ENCODE measurements around the gene RAPGEF1. TPM values are rescaled to one million over a fixed set of nuclear protein-coding genes. Genes with fewer than 3 reads are reported as not detected.
A peak's percentile ranks its signal among the peaks of the same experiment; 100 is the strongest.
"Not testable (repeated sequence)": the region's sequence is repeated elsewhere in the genome, so short reads cannot be mapped to it uniquely, and the experiment has no call there.

Gene RAPGEF1
- total and polyA plus RNA-seq, 2 donors: 18.9 to 38.3 TPM

DNA sequence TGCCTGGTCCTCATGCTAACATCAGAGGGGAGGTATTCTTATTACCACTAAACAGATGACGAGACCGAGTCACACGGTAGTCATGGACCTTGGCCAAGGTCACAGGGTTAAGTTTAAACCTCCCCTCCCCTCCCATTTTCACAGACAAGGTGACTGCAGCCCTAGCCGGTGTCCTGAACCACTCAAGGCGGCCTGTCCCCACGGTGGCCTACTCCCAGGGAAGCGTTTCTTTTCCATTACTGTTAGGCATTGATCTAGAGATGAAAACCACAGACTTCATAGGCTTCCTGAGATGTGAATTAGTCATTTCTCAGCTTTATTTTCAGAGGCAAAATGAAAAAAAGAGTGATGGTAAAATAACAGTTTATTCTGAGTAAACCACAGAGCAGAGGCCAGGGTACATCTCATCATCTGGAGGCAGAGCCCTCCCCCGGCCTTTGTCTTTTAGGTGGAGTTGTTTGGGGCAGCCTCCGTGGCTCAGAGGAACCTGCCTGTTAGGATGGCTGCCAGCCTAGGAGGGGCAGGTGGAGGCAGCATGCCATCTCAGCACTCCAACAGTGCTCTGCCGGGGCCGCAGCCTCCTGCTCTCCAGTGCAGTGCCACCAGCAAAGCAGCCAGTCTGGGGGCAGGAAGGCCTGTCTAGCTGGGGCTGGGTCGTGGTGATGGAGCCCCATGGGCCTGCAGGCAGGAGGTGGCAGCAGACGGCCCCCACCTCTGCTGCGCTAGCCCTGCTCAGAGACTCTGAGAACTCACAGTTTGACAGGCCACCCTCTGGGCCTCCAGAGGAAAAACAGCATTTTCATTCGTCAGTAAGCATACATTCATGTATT, 71.2 kb downstream of the RAPGEF1 start:
- Histone ChIP-seq H3K4me3 (ENCODE audit: low read depth, low read length) (no peak overlapping the region), H3K36me3 (ENCODE audit: insufficient read depth) (no peaks in the 10 kb centered on the region), H3K27ac (ENCODE audit: low read depth) (peak overlapping the region; percentile 11), H3K4me1 (ENCODE audit: insufficient read depth) (no peaks in the 10 kb centered on the region)
- WGBS: 59% methylated on average over 15 of the region's 15 CpGs
- no peak for DNase-seq (ENCODE audit: extremely low spot score)

DNA sequence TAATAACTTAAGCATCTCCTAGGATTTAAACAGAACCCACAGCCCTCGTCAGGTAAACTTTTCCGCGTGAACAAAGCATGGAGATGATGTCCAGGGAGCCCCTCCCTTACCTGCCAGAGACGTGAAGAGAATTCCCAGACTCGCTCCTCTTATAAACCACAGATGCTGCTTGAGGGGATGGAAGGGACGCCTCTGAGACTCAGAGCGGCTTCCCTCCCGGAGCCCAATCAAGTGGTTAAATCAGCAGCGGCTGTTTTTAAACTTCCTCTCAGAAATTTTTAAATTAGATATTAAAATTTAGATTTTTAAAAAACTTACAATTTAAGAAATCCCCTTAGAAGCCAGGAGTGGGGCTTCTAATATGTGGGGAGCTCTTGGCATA, 71.8 kb downstream of the RAPGEF1 start:
- no peak for DNase-seq (ENCODE audit: extremely low spot score)
- Histone ChIP-seq H3K27ac (ENCODE audit: low read depth) (no peak overlapping the region), H3K4me3 (ENCODE audit: low read depth, low read length) (no peak overlapping the region), H3K36me3 (ENCODE audit: insufficient read depth) (no peaks in the 10 kb centered on the region), H3K4me1 (ENCODE audit: insufficient read depth) (no peaks in the 10 kb centered on the region)
- 85% methylated on average over 9 of the region's 9 CpGs for WGBS

DNA sequence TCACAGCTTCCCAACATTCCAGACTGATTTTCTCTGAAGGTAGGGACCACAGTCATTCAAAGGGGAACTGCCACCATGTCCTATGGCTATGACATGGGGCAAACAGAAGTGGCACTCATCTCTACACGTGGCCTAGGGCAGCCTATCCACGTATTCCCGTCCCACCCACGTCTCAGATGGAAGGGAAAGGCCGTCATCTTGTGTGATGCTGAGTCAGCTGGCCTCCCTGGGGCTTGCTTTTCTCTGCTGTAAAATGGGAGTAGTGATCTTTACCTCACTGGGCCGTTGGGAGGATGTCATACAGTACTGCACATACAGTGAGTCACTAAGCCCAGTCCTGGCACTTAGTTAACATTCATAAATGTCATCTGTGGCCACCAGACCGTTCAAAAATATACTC, 72.3 kb downstream of the RAPGEF1 start:
- WGBS: 78% methylated on average over 7 of the region's 7 CpGs
- H3K4me3 ChIP-seq (ENCODE audit: low read depth, low read length): no peak overlapping the region
- no peak overlapping the region for H3K27ac ChIP-seq (ENCODE audit: low read depth)
- H3K4me1 ChIP-seq (ENCODE audit: insufficient read depth): no peaks in the 10 kb centered on the region
- H3K36me3 ChIP-seq (ENCODE audit: insufficient read depth): no peaks in the 10 kb centered on the region
- DNase-seq (ENCODE audit: extremely low spot score): no peak

DNA sequence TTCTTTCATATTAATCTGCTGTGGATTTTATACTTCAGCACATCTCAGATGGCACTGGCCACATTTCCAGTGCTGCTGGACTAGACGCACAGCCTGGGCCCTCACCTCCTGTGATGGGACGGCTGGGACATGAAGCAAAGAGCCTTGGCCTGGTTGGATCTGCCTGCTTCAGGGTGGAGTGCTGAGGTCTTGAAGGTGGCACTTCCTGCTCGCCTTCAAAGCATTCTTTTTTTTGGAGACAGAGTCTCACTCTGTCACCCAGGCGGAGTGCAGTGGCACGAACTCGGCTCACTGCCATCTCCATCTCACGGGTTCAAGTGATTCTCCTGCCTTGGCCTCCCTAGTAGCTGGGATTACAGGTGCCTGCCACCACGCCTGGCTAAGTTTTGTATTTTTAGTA, 73.1 kb downstream of the RAPGEF1 start:
- no peak for DNase-seq (ENCODE audit: extremely low spot score)
- Histone ChIP-seq H3K27ac (ENCODE audit: low read depth) (no peak overlapping the region), H3K36me3 (ENCODE audit: insufficient read depth) (no peaks in the 10 kb centered on the region), H3K4me3 (ENCODE audit: low read depth, low read length) (no peak overlapping the region), H3K4me1 (ENCODE audit: insufficient read depth) (no peaks in the 10 kb centered on the region)
- WGBS: 96% methylated on average over 8 of the region's 8 CpGs

DNA sequence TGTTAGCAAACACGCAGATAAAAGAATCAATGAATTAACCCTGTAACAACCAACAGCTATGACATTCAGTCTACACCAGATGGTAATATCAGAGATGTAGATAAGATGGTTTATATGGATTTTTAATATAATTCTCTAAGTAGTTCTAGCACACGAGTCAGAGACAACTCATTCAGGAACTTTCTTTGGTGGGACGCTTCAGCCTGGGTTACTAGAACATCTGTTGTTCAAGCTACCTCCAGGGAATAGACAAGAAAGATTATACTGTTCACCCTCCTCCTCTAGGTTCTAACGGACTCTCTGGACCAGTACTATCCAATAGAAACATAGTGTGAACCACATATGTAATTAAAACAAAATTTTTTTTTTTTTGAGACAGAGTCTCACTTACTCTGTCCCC, 73.8 kb downstream of the RAPGEF1 start:
- Histone ChIP-seq H3K4me1 (ENCODE audit: insufficient read depth) (no peaks in the 10 kb centered on the region), H3K4me3 (ENCODE audit: low read depth, low read length) (no peak overlapping the region), H3K36me3 (ENCODE audit: insufficient read depth) (no peaks in the 10 kb centered on the region), H3K27ac (ENCODE audit: low read depth) (no peak overlapping the region)
- WGBS: 72% methylated on average over 4 of the region's 4 CpGs
- DNase-seq (ENCODE audit: extremely low spot score): no peak

DNA sequence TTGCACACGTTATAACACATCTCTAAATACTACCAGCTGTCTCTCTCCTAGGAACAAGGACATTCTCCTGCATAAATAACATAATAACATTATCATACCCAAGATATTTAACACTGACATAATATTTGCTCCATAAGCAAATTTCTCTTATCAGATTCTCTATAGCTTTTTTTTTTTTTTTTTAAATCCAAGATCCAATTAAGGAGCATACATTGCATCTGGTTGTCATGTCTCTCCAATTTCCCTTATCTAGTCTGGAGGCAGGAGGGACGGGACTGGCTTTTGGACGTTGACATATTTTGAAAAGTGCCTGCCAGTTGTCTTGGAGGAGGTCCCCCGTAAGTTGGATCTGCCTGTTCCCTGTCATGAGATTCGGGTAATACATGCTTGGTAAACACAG, 76.6 kb downstream of the RAPGEF1 start:
- WGBS: 84% methylated on average over 5 of the region's 5 CpGs
- H3K27ac ChIP-seq (ENCODE audit: low read depth): no peak overlapping the region
- H3K4me3 ChIP-seq (ENCODE audit: low read depth, low read length): no peak overlapping the region
- DNase-seq (ENCODE audit: extremely low spot score): no peak
- no peaks in the 10 kb centered on the region for H3K36me3 ChIP-seq (ENCODE audit: insufficient read depth)
- no peaks in the 10 kb centered on the region for H3K4me1 ChIP-seq (ENCODE audit: insufficient read depth)

DNA sequence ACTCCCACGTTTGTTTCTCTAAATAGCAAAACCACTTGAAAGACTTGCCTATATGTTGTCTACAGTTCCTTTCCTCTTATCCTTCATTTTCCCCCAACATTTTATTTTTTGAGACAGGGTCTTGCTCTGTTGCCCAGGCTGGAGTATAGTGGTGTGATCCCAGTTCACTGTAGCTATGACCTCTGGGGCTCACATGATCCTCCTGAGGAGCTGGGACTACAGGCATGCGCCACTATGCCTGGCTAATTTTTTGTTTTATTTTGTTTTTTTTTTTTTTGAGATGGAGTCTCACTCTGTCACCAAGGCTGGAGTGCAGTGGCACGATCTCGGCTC, 77.6 kb downstream of the RAPGEF1 start:
- H3K4me3 ChIP-seq (ENCODE audit: low read depth, low read length); H3K27ac ChIP-seq (ENCODE audit: low read depth); H3K4me1 ChIP-seq (ENCODE audit: insufficient read depth); DNase-seq (ENCODE audit: extremely low spot score); H3K36me3 ChIP-seq (ENCODE audit: insufficient read depth): not testable (repeated sequence)
- WGBS: 91% methylated on average over 4 of the region's 4 CpGs

DNA sequence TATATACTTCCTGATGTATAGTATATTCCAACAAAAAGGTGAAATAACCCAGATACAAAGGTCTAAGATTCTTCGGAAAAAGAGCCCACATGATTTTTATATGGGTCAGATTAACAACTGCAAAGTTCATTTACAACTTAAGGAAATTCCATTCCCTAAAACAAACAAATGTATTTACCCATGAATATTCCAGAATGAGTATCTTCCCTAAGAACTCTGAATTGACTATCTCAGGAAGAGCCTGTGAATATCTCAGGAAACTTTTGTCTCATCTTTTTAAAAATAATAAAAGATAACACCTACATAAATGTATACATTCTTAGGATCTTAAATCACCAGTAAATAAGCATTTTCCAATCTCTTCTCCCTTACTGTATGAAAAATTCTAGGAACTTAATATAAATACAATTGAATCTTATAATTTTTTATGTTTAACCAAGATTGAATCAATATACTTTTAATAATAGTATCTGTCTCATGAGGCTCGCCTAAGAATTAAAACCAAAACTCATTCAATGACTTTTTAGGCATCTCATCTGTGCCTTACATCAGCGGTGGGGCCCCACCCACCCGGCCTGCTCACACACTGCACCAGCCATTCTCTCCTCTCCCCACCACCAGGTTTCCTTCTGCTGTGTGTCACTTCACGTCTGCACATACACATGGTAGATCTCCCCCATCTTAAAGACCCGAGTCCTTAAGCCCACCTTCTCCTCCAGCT, 78.1 kb downstream of the RAPGEF1 start:
- 77% methylated on average over 6 of the region's 6 CpGs for WGBS
- DNase-seq (ENCODE audit: extremely low spot score): no peak
- Histone ChIP-seq H3K27ac (ENCODE audit: low read depth) (no peak overlapping the region), H3K36me3 (ENCODE audit: insufficient read depth) (no peaks in the 10 kb centered on the region), H3K4me1 (ENCODE audit: insufficient read depth) (no peaks in the 10 kb centered on the region), H3K4me3 (ENCODE audit: low read depth, low read length) (no peak overlapping the region)

DNA sequence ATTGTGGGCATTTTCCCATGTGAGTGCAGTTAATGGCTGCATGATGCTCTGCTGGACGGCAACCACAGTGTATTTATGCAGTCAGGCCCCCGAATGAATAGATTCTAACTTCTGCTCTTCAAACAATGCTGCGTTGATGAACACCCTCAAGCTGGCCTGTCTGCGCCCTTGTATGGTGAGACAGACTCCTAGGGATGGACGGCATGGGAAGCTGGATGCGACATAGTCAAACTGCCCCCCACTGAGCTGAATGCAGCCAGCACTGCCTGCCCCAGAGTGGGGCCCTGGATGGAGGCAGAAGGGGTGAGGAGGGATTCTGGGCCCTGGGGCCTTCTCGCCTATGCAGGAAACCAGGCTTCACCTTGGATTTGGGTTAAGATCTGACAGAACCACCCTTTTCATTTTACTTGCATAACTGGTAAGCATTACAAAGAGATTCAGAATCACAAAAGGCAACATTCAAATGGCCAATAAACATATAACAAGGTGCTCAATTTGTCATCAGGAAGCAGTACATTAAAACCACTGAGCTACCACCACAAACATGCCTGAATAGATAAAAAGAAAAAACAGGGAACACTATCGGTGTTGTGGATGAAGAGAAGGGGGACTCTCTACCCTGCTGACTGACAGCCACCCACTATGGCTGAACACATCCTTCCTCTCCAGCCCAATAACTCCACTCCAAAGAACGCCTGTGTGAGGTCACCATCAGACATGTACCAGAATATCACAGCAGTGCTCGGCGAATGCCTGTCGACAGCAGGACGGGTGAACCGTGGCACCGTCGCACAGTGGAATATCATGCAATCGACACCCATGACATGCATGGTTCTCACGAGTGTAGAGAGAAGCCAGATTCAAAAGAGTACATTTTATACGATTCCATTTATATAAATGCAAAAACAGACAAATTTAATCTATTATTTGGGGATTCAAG, 79.1 kb downstream of the RAPGEF1 start:
- Histone ChIP-seq H3K36me3 (ENCODE audit: insufficient read depth) (no peaks in the 10 kb centered on the region), H3K27ac (ENCODE audit: low read depth) (no peak overlapping the region), H3K4me1 (ENCODE audit: insufficient read depth) (no peaks in the 10 kb centered on the region), H3K4me3 (ENCODE audit: low read depth, low read length) (no peak overlapping the region)
- WGBS: 86% methylated on average over 19 of the region's 19 CpGs
- no peak for DNase-seq (ENCODE audit: extremely low spot score)

DNA sequence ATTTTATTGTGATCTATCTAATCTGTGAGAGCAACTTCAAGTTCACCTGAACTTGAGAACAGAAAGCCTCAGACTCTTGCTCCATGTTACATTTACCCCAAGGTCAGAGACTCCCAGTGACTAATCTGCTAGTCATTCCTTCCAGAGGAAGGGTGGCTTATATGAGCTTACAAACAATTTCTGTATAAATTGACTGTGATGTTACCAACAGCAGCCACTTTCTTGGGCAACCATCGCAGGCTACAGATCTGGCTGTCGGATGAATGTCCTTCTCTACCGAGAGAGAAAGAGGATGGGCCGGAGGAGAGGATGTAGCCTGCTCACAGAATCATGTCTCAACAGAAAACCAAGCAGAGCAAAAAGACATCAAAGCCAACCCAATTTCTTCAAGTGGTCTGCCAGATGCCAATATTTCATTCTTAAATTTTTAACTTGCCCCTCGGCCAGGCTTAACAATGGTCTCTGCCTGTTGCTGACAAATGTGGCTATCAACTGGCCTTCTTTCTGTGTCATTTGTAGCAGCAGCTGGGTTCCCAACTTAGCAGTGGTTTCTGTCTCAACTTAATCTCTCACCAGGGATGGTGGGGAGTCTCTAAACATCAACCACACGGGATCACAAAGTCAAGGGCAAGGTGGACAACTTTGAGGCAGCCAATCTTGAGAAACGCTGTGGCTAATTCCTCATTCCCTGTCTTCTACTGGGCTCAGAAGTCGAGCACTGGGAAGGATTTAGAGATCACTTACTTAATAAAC, 81.3 kb downstream of the RAPGEF1 start:
- DNase-seq (ENCODE audit: extremely low spot score): no peak
- WGBS: 71% methylated on average over 8 of the region's 8 CpGs
- no peak overlapping the region for H3K27ac ChIP-seq (ENCODE audit: low read depth)

DNA sequence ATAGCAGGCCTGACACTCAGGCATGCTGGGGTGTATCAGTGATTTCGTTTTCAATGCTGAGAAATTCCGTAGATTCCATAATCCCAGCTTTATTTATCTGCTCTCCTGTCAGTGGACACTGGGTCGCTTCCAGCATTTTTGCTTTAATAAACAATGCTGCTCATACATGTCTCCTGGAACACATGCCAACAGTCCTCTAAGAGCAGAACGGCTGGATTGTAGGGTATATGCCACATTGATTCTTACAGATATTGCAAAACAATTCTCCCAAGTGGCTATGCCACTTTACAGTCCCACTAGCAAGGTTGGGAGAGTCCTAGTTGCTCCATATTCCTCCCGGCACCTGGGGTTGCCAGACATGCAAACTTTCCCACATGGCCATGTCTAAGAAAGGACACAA, 81.9 kb downstream of the RAPGEF1 start:
- no peak overlapping the region for H3K4me3 ChIP-seq (ENCODE audit: low read depth, low read length)
- H3K27ac ChIP-seq (ENCODE audit: low read depth): no peak overlapping the region
- no peaks in the 10 kb centered on the region for H3K4me1 ChIP-seq (ENCODE audit: insufficient read depth)
- no peak for DNase-seq (ENCODE audit: extremely low spot score)
- WGBS: 35% methylated on average over 5 of the region's 5 CpGs
- no peaks in the 10 kb centered on the region for H3K36me3 ChIP-seq (ENCODE audit: insufficient read depth)

More for the DNA sequence above, 81.3 kb downstream of the RAPGEF1 start:
- Histone ChIP-seq H3K4me1 (ENCODE audit: insufficient read depth) (no peaks in the 10 kb centered on the region), H3K4me3 (ENCODE audit: low read depth, low read length) (no peak overlapping the region), H3K36me3 (ENCODE audit: insufficient read depth) (no peaks in the 10 kb centered on the region)

DNA sequence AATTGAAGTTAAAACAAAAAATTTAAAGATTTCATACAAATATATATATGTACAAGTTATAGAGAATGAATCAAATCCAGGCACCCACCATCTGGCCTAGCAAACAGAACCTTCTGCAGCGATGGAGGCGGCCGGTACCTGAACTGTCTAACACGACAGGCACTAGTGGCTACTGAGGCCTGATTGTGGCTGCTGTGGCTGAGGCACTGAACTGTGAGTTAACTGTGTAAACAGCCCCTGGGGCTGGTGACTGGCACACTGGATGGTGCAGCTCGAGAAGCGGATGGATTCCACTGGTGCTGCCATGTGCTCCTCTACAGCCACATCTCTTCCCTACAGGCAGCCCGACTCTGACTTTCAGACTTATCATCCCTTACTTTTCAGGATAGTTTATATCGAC, 82.4 kb downstream of the RAPGEF1 start:
- Histone ChIP-seq H3K4me3 (ENCODE audit: low read depth, low read length) (no peak overlapping the region), H3K4me1 (ENCODE audit: insufficient read depth) (no peaks in the 10 kb centered on the region), H3K36me3 (ENCODE audit: insufficient read depth) (no peaks in the 10 kb centered on the region), H3K27ac (ENCODE audit: low read depth) (no peak overlapping the region)
- no peak for DNase-seq (ENCODE audit: extremely low spot score)
- WGBS: 78% methylated on average over 8 of the region's 8 CpGs

DNA sequence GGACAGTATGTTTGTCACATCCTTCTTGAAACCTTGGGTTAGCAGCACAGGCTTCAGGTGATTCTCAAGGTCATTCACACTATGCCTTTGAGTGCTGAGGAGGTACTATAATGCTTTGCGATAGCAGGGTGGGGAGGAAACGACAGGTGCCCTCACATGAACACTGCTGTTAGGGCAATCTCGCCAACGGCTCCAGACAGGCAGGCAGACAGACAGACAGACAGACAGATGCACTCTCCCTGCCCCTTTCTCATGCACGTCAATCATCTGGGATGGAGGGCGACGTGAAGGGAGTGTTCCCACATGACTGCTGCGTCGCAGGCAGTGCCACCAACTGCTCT, 82.9 kb downstream of the RAPGEF1 start:
- no peak for DNase-seq (ENCODE audit: extremely low spot score)
- Histone ChIP-seq H3K27ac (ENCODE audit: low read depth) (no peak overlapping the region), H3K4me3 (ENCODE audit: low read depth, low read length) (no peak overlapping the region), H3K4me1 (ENCODE audit: insufficient read depth) (no peaks in the 10 kb centered on the region), H3K36me3 (ENCODE audit: insufficient read depth) (no peaks in the 10 kb centered on the region)
- WGBS: 89% methylated on average over 9 of the region's 9 CpGs

All from urinary bladder (tissue), 4 donors.